ENCODE data around the gene UVRAG. TPM values are rescaled to one million over a fixed set of nuclear protein-coding genes. Genes with fewer than 3 reads are reported as not detected.
"Not testable (repeated sequence)": the region's sequence is repeated elsewhere in the genome, so short reads cannot be mapped to it uniquely, and the experiment has no call there.

The UVRAG gene
- total and polyA plus RNA-seq, 10 donors, result 13.8 to 80.8 (median 42.9) TPM

DNA sequence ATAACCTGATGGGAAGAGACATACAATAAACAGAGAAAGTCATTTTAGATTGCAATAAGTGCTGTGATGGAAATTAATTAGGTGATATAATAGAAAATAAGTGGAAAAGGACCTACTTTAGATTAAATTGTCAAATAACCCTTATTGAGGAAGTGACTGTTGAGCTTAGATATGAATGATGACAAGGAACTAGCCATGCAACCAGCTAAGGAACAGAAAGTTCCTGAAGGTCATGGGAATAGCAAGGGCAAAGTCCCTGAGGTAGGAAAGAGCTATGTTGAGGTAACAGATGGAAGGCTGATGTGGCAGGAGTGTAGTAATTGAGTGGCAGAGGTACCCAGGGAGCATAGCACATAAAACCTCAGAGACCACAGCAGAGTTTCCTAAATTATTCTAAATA, 256.1 kb downstream of the UVRAG start:
- no peaks in the 10 kb centered on the region for H3K9me3 ChIP-seq
- H3K27ac ChIP-seq, result no peak overlapping the region
- H3K27me3 ChIP-seq (replicated peaks in 1 of 7), result no peaks in the 10 kb centered on the region
- no peak for DNase-seq
- H3K36me3 ChIP-seq, result peaks cover 0 to 41% (median 16%) of the 10 kb centered on the region in 6 donors
- H3K4me1 ChIP-seq, result peaks cover 4 to 80% (median 26%) of the 10 kb centered on the region in 6 donors
- intact Hi-C loops (cut with DNase I; ENCODE audit: low total_unique reads), result no loop called here
- no peak overlapping the region for H3K4me3 ChIP-seq
- TF ChIP-seq POLR2A (IDR thresholded peaks at IDR 0.05), result no peak
- TF ChIP-seq POLR2AphosphoS5 (IDR thresholded peaks at IDR 0.05), result no peak
- no peak for TF ChIP-seq CTCF (IDR thresholded peaks at IDR 0.05 in 8 of 11, conservative IDR thresholded peaks at IDR 0.05 in 3 of 11)

DNA sequence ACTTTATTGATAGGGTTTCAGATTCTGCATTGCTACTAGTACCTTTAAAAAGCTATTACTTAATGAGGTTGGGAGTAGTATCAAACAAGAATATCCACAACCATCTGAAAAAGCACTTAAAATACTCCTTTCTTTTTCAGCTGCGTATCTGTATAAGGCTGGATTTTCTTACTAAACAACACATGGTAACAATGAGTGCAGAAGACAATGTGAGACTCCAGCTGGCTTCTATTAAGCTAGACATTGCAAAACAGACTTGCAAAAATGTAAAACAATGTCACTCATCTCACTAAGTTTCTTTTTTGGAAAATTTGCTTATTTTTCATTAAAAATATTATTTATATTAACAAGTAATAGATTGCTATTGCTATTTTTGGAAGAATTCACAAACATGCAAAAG, 258.7 kb downstream of the UVRAG start:
- intact Hi-C loops (cut with DNase I; ENCODE audit: low total_unique reads), result no loop called here
- 73 to 91% (median 89%) methylated on average over 1 of the region's 1 CpG for WGBS, 5 donors
- peaks cover 10 to 93% (median 36%) of the 10 kb centered on the region in 6 donors for H3K4me1 ChIP-seq

GRCh38 chr11:76074148-76075095, 259.4 kb downstream of the UVRAG start:
- Histone ChIP-seq H3K9me3 (no peaks in the 10 kb centered on the region), H3K27me3 (replicated peaks in 1 of 7) (no peaks in the 10 kb centered on the region), H3K4me3 (no peak overlapping the region), H3K36me3 (peaks cover 0 to 7% (median 0%) of the 10 kb centered on the region in 6 donors), H3K4me1 (peaks cover 10 to 86% (median 33%) of the 10 kb centered on the region in 6 donors), H3K27ac (peak overlapping the region in 2 of 8 donors; percentile 11 to 27)
- DNase-seq, result no peak
- no peak for TF ChIP-seq POLR2AphosphoS5 (IDR thresholded peaks at IDR 0.05)
- intact Hi-C loops (cut with DNase I; ENCODE audit: low total_unique reads), result no loop called here
- 20 to 46% (median 29%) methylated on average over 1 of the region's 1 CpG for WGBS, 5 donors

More for the DNA sequence above, 258.7 kb downstream of the UVRAG start:
- H3K27ac ChIP-seq, result peak overlapping the region in 1 of 8 donors; percentile 11
- H3K4me3 ChIP-seq, result no peak overlapping the region
- H3K27me3 ChIP-seq (replicated peaks in 1 of 7), result no peaks in the 10 kb centered on the region
- no peak for DNase-seq
- no peaks in the 10 kb centered on the region for H3K9me3 ChIP-seq
- TF ChIP-seq POLR2A (IDR thresholded peaks at IDR 0.05), result no peak
- TF ChIP-seq CTCF (IDR thresholded peaks at IDR 0.05 in 8 of 11, conservative IDR thresholded peaks at IDR 0.05 in 3 of 11), result no peak
- no peak for TF ChIP-seq POLR2AphosphoS5 (IDR thresholded peaks at IDR 0.05)
- peaks cover 0 to 14% (median 0%) of the 10 kb centered on the region in 6 donors for H3K36me3 ChIP-seq

GRCh38 chr11:76075716-76076115, 260.7 kb downstream of the UVRAG start:
- Histone ChIP-seq H3K27me3 (replicated peaks in 1 of 7) (no peaks in the 10 kb centered on the region), H3K4me1 (peaks cover 10 to 73% (median 28%) of the 10 kb centered on the region in 6 donors), H3K36me3 (no peaks in the 10 kb centered on the region), H3K9me3 (no peaks in the 10 kb centered on the region), H3K27ac (no peak overlapping the region), H3K4me3 (no peak overlapping the region)
- 95 to 100% (median 96%) methylated on average over 2 of the region's 2 CpGs for WGBS, 5 donors
- TF ChIP-seq CTCF (IDR thresholded peaks at IDR 0.05 in 8 of 11, conservative IDR thresholded peaks at IDR 0.05 in 3 of 11) (no peak), POLR2A (IDR thresholded peaks at IDR 0.05) (no peak), POLR2AphosphoS5 (IDR thresholded peaks at IDR 0.05) (no peak)
- intact Hi-C loops (cut with DNase I; ENCODE audit: low total_unique reads), result no loop called here
- no peak for DNase-seq

- H3K4me3 ChIP-seq; H3K9me3 ChIP-seq; H3K36me3 ChIP-seq; DNase-seq; H3K27ac ChIP-seq; intact Hi-C loops (cut with DNase I; ENCODE audit: low total_unique reads); H3K27me3 ChIP-seq (replicated peaks in 1 of 7): not testable (repeated sequence)
- WGBS, 5 donors, result 90 to 97% (median 96%) methylated on average over 4 of the region's 4 CpGs
- peaks cover 10 to 67% (median 27%) of the 10 kb centered on the region in 6 donors for H3K4me1 ChIP-seq
Measured at GRCh38 chr11:76076253-76076652, 261.2 kb downstream of the UVRAG start.

Measured in spleen (tissue), 11 donors.